SK-N-SH (cell line): Measurements from ENCODE around the gene CAPSL. TPM values are rescaled to one million over a fixed set of nuclear protein-coding genes. Genes with fewer than 3 reads are reported as not detected.
A peak's percentile ranks its signal among the peaks of the same experiment; 100 is the strongest.

ENCODE experiments used
- CTCF ChIA-PET: fragments of 300-600, 350-600 bp; formaldehyde crosslinking; extraction: SDS; loops from one replicate; lab custom pipeline; 2021; lab: Yijun Ruan, JAX
- POLR2A ChIA-PET: fragments of 350-600 bp; sonication (Branson Sonifier 250); formaldehyde crosslinking; extraction: SDS; loops from one replicate; lab custom pipeline; 2020; ENCODE audit warnings: antibody characterized with exemption, inconsistent platforms; lab: Yijun Ruan, JAX
- DNase-seq: peaks from one replicate; pipeline ENCODE4 v3.0.0; 2012
- H2AFZ ChIP-seq: fragments of 200-600 bp; sonication (generic); 2 replicates; pipeline ENCODE4 v1.8.1; 2016; ENCODE audit warnings: antibody characterized with exemption, mild to moderate bottlenecking, low read depth
- H3F3A ChIP-seq: fragments of 200-600 bp; sonication (generic); replicated peaks from 2 replicates; pipeline ENCODE3; 2016; ENCODE audit warnings: antibody characterized with exemption, mild to moderate bottlenecking; ENCODE audit not compliant: insufficient read depth
- H3K27ac ChIP-seq, 2 experiments: fragments of 200-500 bp in 1 of 2; fragments of 200-600 bp in 1 of 2; sonication (Bioruptor generic) in 1 of 2; sonication (generic), shearing (Covaris generic) in 1 of 2; 2 replicates each; pipeline versions ENCODE4 v1.5.1 to v1.6.1; 2014 to 2016; ENCODE audit warnings: low read depth in 2 of 2, inconsistent platforms in 1 of 2, low read length in 1 of 2, mild to moderate bottlenecking in 1 of 2, mixed read lengths in 1 of 2
- H3K27me3 ChIP-seq: fragments of 200-600 bp; sonication (generic), shearing (Covaris generic); 2 replicates; pipeline ENCODE4 v1.6.1; 2016; ENCODE audit warnings: mixed run types; ENCODE audit not compliant: insufficient read depth
- H3K36me3 ChIP-seq, 2 experiments: fragments of 200-500 bp in 1 of 2; fragments of 200-600 bp in 1 of 2; sonication (Bioruptor generic) in 1 of 2; sonication (generic) in 1 of 2; replicated peaks in 1 of 2; 2 replicates each; pipeline versions ENCODE3 to v1.5.1; 2014 to 2016; ENCODE audit warnings: low read length in 1 of 2, mild to moderate bottlenecking in 1 of 2; ENCODE audit not compliant: insufficient read depth in 2 of 2, control insufficient read depth in 1 of 2
- H3K4me1 ChIP-seq, 2 experiments: fragments of 200-500 bp in 1 of 2; fragments of 200-600 bp in 1 of 2; sonication (Bioruptor generic) in 1 of 2; sonication (generic), shearing (Covaris generic) in 1 of 2; 2 replicates each; pipeline versions ENCODE4 v1.5.1 to v1.6.1; 2014 to 2016; ENCODE audit warnings: low read depth in 1 of 2, low read length in 1 of 2, mixed run types in 1 of 2; ENCODE audit not compliant: insufficient read depth in 2 of 2, control insufficient read depth in 1 of 2
- H3K4me2 ChIP-seq: fragments of 200-600 bp; sonication (generic), shearing (Covaris generic); 2 replicates; pipeline ENCODE4 v1.6.1; 2017; ENCODE audit warnings: mixed run types
- H3K4me3 ChIP-seq, 2 experiments: fragments of 200-500 bp in 1 of 2; fragments of 200-600 bp in 1 of 2; sonication (Bioruptor generic) in 1 of 2; sonication (generic), shearing (Covaris generic) in 1 of 2; 2 replicates each; pipeline versions ENCODE4 v1.5.1 to v1.8.1; 2014 to 2016; ENCODE audit warnings: low read depth in 2 of 2, inconsistent platforms in 1 of 2, low read length in 1 of 2, mild to moderate bottlenecking in 1 of 2, mixed read lengths in 1 of 2, moderate library complexity in 1 of 2
- H3K79me2 ChIP-seq: fragments of 200-600 bp; sonication (generic); 2 replicates; pipeline ENCODE4 v1.8.1; 2017; ENCODE audit warnings: mild to moderate bottlenecking; ENCODE audit not compliant: insufficient read depth
- H3K9ac ChIP-seq: fragments of 200-600 bp; sonication (generic); 2 replicates; pipeline ENCODE4 v1.6.1; 2017; ENCODE audit warnings: mixed run types
- H3K9me2 ChIP-seq: fragments of 200-600 bp; sonication (generic); 2 replicates; pipeline ENCODE4 v1.6.1; 2017; ENCODE audit warnings: mixed run types
- H3K9me3 ChIP-seq: fragments of 200-600 bp; sonication (generic); 2 replicates; pipeline ENCODE4 v1.6.1; 2017; ENCODE audit warnings: mixed run types, mild to moderate bottlenecking, moderate library complexity
- H4K20me1 ChIP-seq: fragments of 200-600 bp; sonication (generic); 2 replicates; pipeline ENCODE4 v1.6.1; 2017; ENCODE audit warnings: mild to moderate bottlenecking, mixed run types; ENCODE audit not compliant: insufficient read depth
- CHD2 ChIP-seq: fragments of 150-350 bp; IDR thresholded peaks from 2 replicates; pipeline ENCODE4 v1.6.1; 2018; ENCODE audit warnings: low read length; ENCODE audit not compliant: partially characterized antibody
- FOSL2 ChIP-seq: IDR thresholded peaks from 2 replicates; pipeline ENCODE4 v1.4.0; 2012; ENCODE audit warnings: low read depth, mild to moderate bottlenecking, moderate library complexity, borderline replicate concordance
- FOXM1 ChIP-seq: IDR thresholded peaks from 2 replicates; pipeline ENCODE4 v1.4.0; 2012; ENCODE audit warnings: low read depth, mild to moderate bottlenecking
- GATA2 ChIP-seq: sonication (generic); formaldehyde crosslinking; IDR thresholded peaks from 2 replicates; pipeline ENCODE4 v1.5.0; 2020; ENCODE audit warnings: mild to moderate bottlenecking, missing genetic modification reagents
- MEF2A ChIP-seq: IDR thresholded peaks from 2 replicates; pipeline ENCODE4 v1.4.0; 2012; ENCODE audit warnings: low read depth, borderline replicate concordance
- NFIC ChIP-seq: IDR thresholded peaks from 2 replicates; pipeline ENCODE4 v1.4.0; 2012; ENCODE audit warnings: borderline replicate concordance
- RFX5 ChIP-seq: IDR thresholded peaks from 2 replicates; pipeline ENCODE4 v1.6.1; 2012; ENCODE audit warnings: mild to moderate bottlenecking, improper control_type of control experiment, low read length
- TCF12 ChIP-seq: IDR thresholded peaks from 2 replicates; pipeline ENCODE4 v1.4.0; 2012
- WGBS: methylation state at CpG from one replicate; pipeline ENCODE4 v1.1.6; 2017; ENCODE audit warnings: low lambda C conversion rate; 5-methylcytosine and 5-hydroxymethylcytosine counted together
- polyA plus RNA-seq, 3 experiments: library from polyadenylated mRNA; depleted of rRNA; stranded (reverse); fragments of >200 nt; gene quantifications; 2 replicates each; pipeline ENCODE4 v1.2.3, GENCODE V29; 2012
- TF ChIP-seq, protein P1 (sequence below): IDR thresholded peaks from 2 replicates; pipeline ENCODE4 v1.6.1; 2012; ENCODE audit warnings: mild to moderate bottlenecking, low read depth, low read length, moderate library complexity
- TF ChIP-seq, protein P2 (sequence below): fragments of 150-350 bp; IDR thresholded peaks from 2 replicates; pipeline ENCODE4 v1.6.1; 2017; ENCODE audit warnings: antibody characterized with exemption, low read length, low read depth, borderline replicate concordance
- TF ChIP-seq, protein P3 (sequence below): IDR thresholded peaks from 2 replicates; pipeline ENCODE4 v1.4.0; 2012; ENCODE audit warnings: low read depth, borderline replicate concordance
- TF ChIP-seq, protein P4 (sequence below): IDR thresholded peaks from 2 replicates; pipeline ENCODE4 v1.4.0; 2012; ENCODE audit warnings: low read depth, borderline replicate concordance

CAPSL gene
- polyA plus RNA-seq, 1 of the 3 experiments (the other 2 are of a cell fraction) = 0.23 TPM

GRCh38 chr5:35863159-35863558 is 75.3 kb downstream of the CAPSL start (continued):
- TF ChIP-seq, protein P1, sequence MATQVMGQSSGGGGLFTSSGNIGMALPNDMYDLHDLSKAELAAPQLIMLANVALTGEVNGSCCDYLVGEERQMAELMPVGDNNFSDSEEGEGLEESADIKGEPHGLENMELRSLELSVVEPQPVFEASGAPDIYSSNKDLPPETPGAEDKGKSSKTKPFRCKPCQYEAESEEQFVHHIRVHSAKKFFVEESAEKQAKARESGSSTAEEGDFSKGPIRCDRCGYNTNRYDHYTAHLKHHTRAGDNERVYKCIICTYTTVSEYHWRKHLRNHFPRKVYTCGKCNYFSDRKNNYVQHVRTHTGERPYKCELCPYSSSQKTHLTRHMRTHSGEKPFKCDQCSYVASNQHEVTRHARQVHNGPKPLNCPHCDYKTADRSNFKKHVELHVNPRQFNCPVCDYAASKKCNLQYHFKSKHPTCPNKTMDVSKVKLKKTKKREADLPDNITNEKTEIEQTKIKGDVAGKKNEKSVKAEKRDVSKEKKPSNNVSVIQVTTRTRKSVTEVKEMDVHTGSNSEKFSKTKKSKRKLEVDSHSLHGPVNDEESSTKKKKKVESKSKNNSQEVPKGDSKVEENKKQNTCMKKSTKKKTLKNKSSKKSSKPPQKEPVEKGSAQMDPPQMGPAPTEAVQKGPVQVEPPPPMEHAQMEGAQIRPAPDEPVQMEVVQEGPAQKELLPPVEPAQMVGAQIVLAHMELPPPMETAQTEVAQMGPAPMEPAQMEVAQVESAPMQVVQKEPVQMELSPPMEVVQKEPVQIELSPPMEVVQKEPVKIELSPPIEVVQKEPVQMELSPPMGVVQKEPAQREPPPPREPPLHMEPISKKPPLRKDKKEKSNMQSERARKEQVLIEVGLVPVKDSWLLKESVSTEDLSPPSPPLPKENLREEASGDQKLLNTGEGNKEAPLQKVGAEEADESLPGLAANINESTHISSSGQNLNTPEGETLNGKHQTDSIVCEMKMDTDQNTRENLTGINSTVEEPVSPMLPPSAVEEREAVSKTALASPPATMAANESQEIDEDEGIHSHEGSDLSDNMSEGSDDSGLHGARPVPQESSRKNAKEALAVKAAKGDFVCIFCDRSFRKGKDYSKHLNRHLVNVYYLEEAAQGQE = no peak
- no peak for TF ChIP-seq FOXM1
- TF ChIP-seq FOSL2 = no peak

DNA sequence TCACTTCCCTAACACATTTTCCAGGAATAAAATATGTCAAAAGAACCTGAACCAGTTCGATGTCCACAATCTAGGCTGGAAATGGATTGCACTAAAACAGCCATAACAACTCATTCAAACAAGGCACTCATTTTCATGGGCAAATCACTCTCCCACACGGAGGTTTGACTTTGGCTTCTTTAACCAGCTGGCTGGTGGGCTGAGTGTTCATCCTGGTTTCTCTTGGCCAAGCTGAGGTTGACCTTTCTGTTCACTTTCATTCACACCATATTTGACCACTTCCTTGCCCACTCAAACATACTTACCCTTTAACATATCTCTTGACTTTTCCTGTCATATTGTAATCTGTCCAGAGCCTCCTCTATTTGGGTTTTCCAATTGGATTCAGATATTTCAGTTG is 76.3 kb downstream of the CAPSL start:
- CTCF ChIA-PET = interaction anchor here (0.6 to 1.4 kb wide), 2 partner anchors 11 to 25 kb away, joined by 3 read pairs; no protein-coding TSS in a partner anchor
- 30% methylated on average over 2 of the region's 2 CpGs for WGBS
- Histone ChIP-seq H2AFZ (0 out of 2 replicates have a peak overlapping the region, but pooled peaks have one; percentile 12), H4K20me1 (no peaks in the 10 kb centered on the region), H3K36me3 (peaks cover 0 to 15% of the 10 kb centered on the region in 2 experiments), H3K4me1 (peaks cover 0 to 23% of the 10 kb centered on the region in 2 experiments; a peak in 2 of 4 replicates), H3K9me3 (no peaks in the 10 kb centered on the region), H3F3A (peaks cover 8% of the 10 kb centered on the region), H3K27ac (peak overlapping the region in 1 of 2 experiments; percentile 25; a peak in 1 of 4 replicates), H3K4me2 (no peak overlapping the region; the same call in 1 of the 2 replicates), H3K27me3 (no peaks in the 10 kb centered on the region), H3K4me3 (no peak overlapping the region), H3K79me2 (peaks cover 6% of the 10 kb centered on the region; the same call in 1 of the 2 replicates), H3K9ac (no peak overlapping the region), H3K9me2 (no peaks in the 10 kb centered on the region)
- TF ChIP-seq RFX5 (no peak), FOSL2 (no peak), GATA2 (CRISPR knock-in tag) (no peak)
- TF ChIP-seq, protein P2, sequence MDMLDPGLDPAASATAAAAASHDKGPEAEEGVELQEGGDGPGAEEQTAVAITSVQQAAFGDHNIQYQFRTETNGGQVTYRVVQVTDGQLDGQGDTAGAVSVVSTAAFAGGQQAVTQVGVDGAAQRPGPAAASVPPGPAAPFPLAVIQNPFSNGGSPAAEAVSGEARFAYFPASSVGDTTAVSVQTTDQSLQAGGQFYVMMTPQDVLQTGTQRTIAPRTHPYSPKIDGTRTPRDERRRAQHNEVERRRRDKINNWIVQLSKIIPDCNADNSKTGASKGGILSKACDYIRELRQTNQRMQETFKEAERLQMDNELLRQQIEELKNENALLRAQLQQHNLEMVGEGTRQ = no peak
- POLR2A ChIA-PET = no interaction called here
- no peak for DNase-seq

- Histone ChIP-seq H3K9me3 (no peaks in the 10 kb centered on the region), H3K4me2 (no peak overlapping the region; the same call in 1 of the 2 replicates), H3K79me2 (peaks cover 6% of the 10 kb centered on the region; the same call in 1 of the 2 replicates), H3K27ac (peak overlapping the region in 1 of 2 experiments; percentile 25; a peak in 1 of 4 replicates), H4K20me1 (no peaks in the 10 kb centered on the region), H3K27me3 (no peaks in the 10 kb centered on the region), H2AFZ (0 out of 2 replicates have a peak overlapping the region, but pooled peaks have one; percentile 12), H3K9me2 (no peaks in the 10 kb centered on the region), H3K4me1 (peaks cover 0 to 27% of the 10 kb centered on the region in 2 experiments; a peak in 2 of 4 replicates), H3K36me3 (peaks cover 0 to 15% of the 10 kb centered on the region in 2 experiments), H3F3A (peaks cover 12% of the 10 kb centered on the region), H3K9ac (no peak overlapping the region), H3K4me3 (no peak overlapping the region)
- TF ChIP-seq FOXM1 (no peak), TCF12 (no peak), MEF2A (no peak), CHD2 (no peak), NFIC (no peak)
- TF ChIP-seq, protein P3, sequence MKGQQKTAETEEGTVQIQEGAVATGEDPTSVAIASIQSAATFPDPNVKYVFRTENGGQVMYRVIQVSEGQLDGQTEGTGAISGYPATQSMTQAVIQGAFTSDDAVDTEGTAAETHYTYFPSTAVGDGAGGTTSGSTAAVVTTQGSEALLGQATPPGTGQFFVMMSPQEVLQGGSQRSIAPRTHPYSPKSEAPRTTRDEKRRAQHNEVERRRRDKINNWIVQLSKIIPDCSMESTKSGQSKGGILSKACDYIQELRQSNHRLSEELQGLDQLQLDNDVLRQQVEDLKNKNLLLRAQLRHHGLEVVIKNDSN = no peak
- TF ChIP-seq, protein P4, sequence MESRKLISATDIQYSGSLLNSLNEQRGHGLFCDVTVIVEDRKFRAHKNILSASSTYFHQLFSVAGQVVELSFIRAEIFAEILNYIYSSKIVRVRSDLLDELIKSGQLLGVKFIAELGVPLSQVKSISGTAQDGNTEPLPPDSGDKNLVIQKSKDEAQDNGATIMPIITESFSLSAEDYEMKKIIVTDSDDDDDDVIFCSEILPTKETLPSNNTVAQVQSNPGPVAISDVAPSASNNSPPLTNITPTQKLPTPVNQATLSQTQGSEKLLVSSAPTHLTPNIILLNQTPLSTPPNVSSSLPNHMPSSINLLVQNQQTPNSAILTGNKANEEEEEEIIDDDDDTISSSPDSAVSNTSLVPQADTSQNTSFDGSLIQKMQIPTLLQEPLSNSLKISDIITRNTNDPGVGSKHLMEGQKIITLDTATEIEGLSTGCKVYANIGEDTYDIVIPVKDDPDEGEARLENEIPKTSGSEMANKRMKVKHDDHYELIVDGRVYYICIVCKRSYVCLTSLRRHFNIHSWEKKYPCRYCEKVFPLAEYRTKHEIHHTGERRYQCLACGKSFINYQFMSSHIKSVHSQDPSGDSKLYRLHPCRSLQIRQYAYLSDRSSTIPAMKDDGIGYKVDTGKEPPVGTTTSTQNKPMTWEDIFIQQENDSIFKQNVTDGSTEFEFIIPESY = no peak
- DNase-seq = no peak
- 52% methylated on average over 1 of the region's 1 CpG for WGBS
- ChIA-PET CTCF (interaction anchor here (1.4 kb wide), 1 partner anchor 25 kb away, joined by 3 read pairs; no protein-coding TSS in a partner anchor), POLR2A (no interaction called here)
Observed at GRCh38 chr5:35861718-35862117, 76.7 kb downstream of the CAPSL start.
